Hepatocyte (in vitro differentiated cells): ENCODE measurements around the gene PPIP5K1. TPM values are rescaled to one million over a fixed set of nuclear protein-coding genes. Genes with fewer than 3 reads are reported as not detected.

ENCODE experiments used
- DNase-seq: peaks from one replicate; pipeline ENCODE4 v3.0.0-alpha.2; 2016; ENCODE audit warnings: low spot score
- H2AFZ ChIP-seq: fragments of 200-600 bp; sonication (generic); 2 replicates; pipeline ENCODE4 v1.6.0; 2016; ENCODE audit warnings: antibody characterized with exemption, mild to moderate bottlenecking
- H3K27ac ChIP-seq: fragments of 200-600 bp; sonication (generic); 2 replicates; pipeline ENCODE4 v1.5.1; 2016; ENCODE audit warnings: mild to moderate bottlenecking
- H3K27me3 ChIP-seq: fragments of 200-600 bp; sonication (generic); 2 replicates; pipeline ENCODE4 v1.6.1; 2016
- H3K36me3 ChIP-seq: fragments of 200-600 bp; sonication (generic); replicated peaks from 2 replicates; pipeline ENCODE4 v1.5.1; 2016; ENCODE audit warnings: low read depth; ENCODE audit not compliant: insufficient read depth
- H3K4me1 ChIP-seq: fragments of 200-600 bp; sonication (generic); 2 replicates; pipeline ENCODE4 v1.5.1; 2016; ENCODE audit warnings: mild to moderate bottlenecking, moderate library complexity; ENCODE audit not compliant: insufficient read depth
- H3K4me2 ChIP-seq: fragments of 200-600 bp; sonication (generic); 2 replicates; pipeline ENCODE4 v1.6.0; 2016
- H3K4me3 ChIP-seq: fragments of 200-600 bp; sonication (generic); 2 replicates; pipeline ENCODE4 v1.5.1; 2016; ENCODE audit warnings: mild to moderate bottlenecking
- H3K79me2 ChIP-seq: fragments of 200-600 bp; sonication (generic); 2 replicates; pipeline ENCODE4 v1.6.0; 2017; ENCODE audit warnings: mild to moderate bottlenecking
- H3K9me2 ChIP-seq: fragments of 200-600 bp; sonication (generic); replicated peaks from 2 replicates; pipeline ENCODE4 v1.6.0; 2017; ENCODE audit warnings: mild to moderate bottlenecking; ENCODE audit not compliant: insufficient read depth
- H3K9me3 ChIP-seq: fragments of 200-600 bp; sonication (generic); 2 replicates; pipeline ENCODE4 v1.5.1; 2016; ENCODE audit warnings: low read depth, mild to moderate bottlenecking
- H4K20me1 ChIP-seq: fragments of 200-600 bp; sonication (generic); 2 replicates; pipeline ENCODE4 v1.6.0; 2016; ENCODE audit warnings: mild to moderate bottlenecking; ENCODE audit not compliant: insufficient read depth, poor library complexity, severe bottlenecking
- CTCF ChIP-seq: fragments of 200-600 bp; sonication (generic); IDR thresholded peaks from 2 replicates; pipeline ENCODE4 v1.5.1; 2016; ENCODE audit warnings: antibody characterized with exemption, mild to moderate bottlenecking; ENCODE audit not compliant: poor library complexity
- EZH2 ChIP-seq: fragments of 200-600 bp; sonication (generic); IDR thresholded peaks from 2 replicates; pipeline ENCODE4 v1.6.1; 2016; ENCODE audit warnings: antibody characterized with exemption, mild to moderate bottlenecking, borderline replicate concordance
- EZH2phosphoT487 ChIP-seq: fragments of 200-600 bp; sonication (generic); IDR thresholded peaks from one replicate; pipeline ENCODE4 v1.6.1; 2018; ENCODE audit warnings: antibody characterized with exemption, mild to moderate bottlenecking, low read depth, moderate library complexity; ENCODE audit not compliant: unreplicated experiment, severe bottlenecking
- WGBS: methylation state at CpG from one replicate; pipeline ENCODE4 v1.1.6; 2016; ENCODE audit warnings: low lambda C conversion rate; ENCODE audit errors: missing lambda C conversion rate; 5-methylcytosine and 5-hydroxymethylcytosine counted together
- polyA plus RNA-seq: library from polyadenylated mRNA; unstranded; fragments of >200 nt; fragmentation: Nextera tagmentation; extraction: Ambion mirVana; gene quantifications from 2 replicates; pipeline ENCODE4 v1.2.1, GENCODE V29; 2016
- total RNA-seq: library from RNA; depleted of rRNA; stranded (reverse); fragments of >200 nt; gene quantifications from 2 replicates; pipeline ENCODE4 v1.2.3, GENCODE V29; 2014

Gene PPIP5K1
- total and polyA plus RNA-seq, 2 experiments from 2014 or later = 6.5 to 20.8 TPM

GRCh38 chr15:43518197-43518761 lies 71.7 kb downstream of the PPIP5K1 start:
- TF ChIP-seq EZH2 (no peak), CTCF (no peak), EZH2phosphoT487 (no peak)
- peak; percentile 53 for DNase-seq
- Histone ChIP-seq H3K9me2 (no peaks in the 10 kb centered on the region), H3K79me2 (no peaks in the 10 kb centered on the region), H3K9me3 (no peaks in the 10 kb centered on the region), H4K20me1 (no peaks in the 10 kb centered on the region), H3K4me1 (peaks cover 25% of the 10 kb centered on the region), H3K4me2 (peak overlapping the region; percentile 96), H2AFZ (peak overlapping the region; percentile 55), H3K27ac (peak overlapping the region; percentile 77), H3K4me3 (peak overlapping the region; percentile 28), H3K36me3 (no peaks in the 10 kb centered on the region), H3K27me3 (no peaks in the 10 kb centered on the region)
- under 1% methylated on average over 15 of the region's 18 CpGs for WGBS

- Histone ChIP-seq H4K20me1 (no peaks in the 10 kb centered on the region), H3K4me2 (peak within 1 kb of the TSS; percentile 96), H3K4me3 (peak within 1 kb of the TSS; percentile 28), H3K4me1 (peaks cover 25% of the 10 kb centered on the region), H3K27ac (peak within 1 kb of the TSS; percentile 77), H3K27me3 (no peaks in the 10 kb centered on the region), H2AFZ (peak within 1 kb of the TSS; percentile 55), H3K9me2 (no peaks in the 10 kb centered on the region), H3K36me3 (no peaks in the 10 kb centered on the region), H3K79me2 (no peaks in the 10 kb centered on the region), H3K9me3 (no peaks in the 10 kb centered on the region)
- DNase-seq = peak; percentile 76
- TF ChIP-seq EZH2phosphoT487 (no peak), EZH2 (no peak), CTCF (no peak)
- 2% methylated on average over 6 of the region's 15 CpGs for WGBS
These were observed 72.4 kb downstream of the PPIP5K1 start, which contains the start of gene MAP1A for GRCh38 chr15:43517354-43518196. Gene MAP1A (plus strand): TSS chr15:43517608. CDS start chr15:43521474, 3,866 bp downstream.

GRCh38 chr15:43516801-43517353 lies 73.1 kb downstream of the PPIP5K1 start:
- no peaks in the 10 kb centered on the region for H3K9me3 ChIP-seq
- no peaks in the 10 kb centered on the region for H3K9me2 ChIP-seq
- no peaks in the 10 kb centered on the region for H4K20me1 ChIP-seq
- peaks cover 4% of the 10 kb centered on the region for H3K27me3 ChIP-seq
- peaks cover 25% of the 10 kb centered on the region for H3K4me1 ChIP-seq
- H2AFZ ChIP-seq = peak overlapping the region; percentile 54
- peak; percentile 29 for DNase-seq
- no peaks in the 10 kb centered on the region for H3K79me2 ChIP-seq
- H3K4me2 ChIP-seq = peak overlapping the region; percentile 96
- 19% methylated on average over 4 of the region's 4 CpGs for WGBS
- H3K27ac ChIP-seq = peak overlapping the region; percentile 74
- H3K36me3 ChIP-seq = no peaks in the 10 kb centered on the region
- TF ChIP-seq EZH2 (no peak), CTCF (no peak), EZH2phosphoT487 (no peak)
- H3K4me3 ChIP-seq = no peak overlapping the region
